NT2/D1 (cell line): ENCODE measurements around the gene CFHR4.

Experiments used
- DNase-seq: peaks from one replicate; pipeline ENCODE4 v3.0.0-alpha.2; 2011; ENCODE audit warnings: low read depth, low spot score
- H3K27me3 ChIP-seq: 2 replicates; pipeline ENCODE4 v1.6.0; 2011; ENCODE audit warnings: mild to moderate bottlenecking; ENCODE audit not compliant: insufficient read length, insufficient read depth
- H3K36me3 ChIP-seq: 2 replicates; pipeline ENCODE4 v1.6.1; 2011; ENCODE audit warnings: mild to moderate bottlenecking, low read length, mixed read lengths; ENCODE audit not compliant: insufficient read depth, insufficient read length
- H3K4me1 ChIP-seq: 2 replicates; pipeline ENCODE4 v1.5.1; 2011; ENCODE audit not compliant: insufficient read depth, insufficient read length
- H3K4me3 ChIP-seq: 2 replicates; pipeline ENCODE4 v1.5.1; 2011; ENCODE audit warnings: low read depth; ENCODE audit not compliant: insufficient read length
- H3K9ac ChIP-seq: 2 replicates; pipeline ENCODE4 v1.6.0; 2011; ENCODE audit warnings: low read depth; ENCODE audit not compliant: insufficient read length
- H3K9me3 ChIP-seq: 2 replicates; pipeline ENCODE4 v1.5.1; 2011; ENCODE audit warnings: mild to moderate bottlenecking, low read length; ENCODE audit not compliant: insufficient read depth
- SUZ12 ChIP-seq: IDR thresholded peaks from 2 replicates; pipeline ENCODE4 v1.6.1; 2011; ENCODE audit not compliant: insufficient read length, insufficient read depth; ENCODE audit errors: extremely low read depth
- YY1 ChIP-seq: IDR thresholded peaks from 2 replicates; pipeline ENCODE4 v1.6.1; 2011; ENCODE audit not compliant: insufficient read length, insufficient read depth
- ZNF274 ChIP-seq: IDR thresholded peaks from 2 replicates; pipeline ENCODE4 v1.6.1; 2011; ENCODE audit warnings: mild to moderate bottlenecking, low read depth, low read length

The CFHR4 gene

GRCh38 chr1:196951711-196952394, 64.0 kb downstream of the CFHR4 start:
- Histone ChIP-seq H3K4me1 (no peaks in the 10 kb centered on the region), H3K27me3 (no peaks in the 10 kb centered on the region), H3K9me3 (no peaks in the 10 kb centered on the region; the same call in 1 of the 2 replicates), H3K36me3 (no peaks in the 10 kb centered on the region), H3K4me3 (no peak overlapping the region), H3K9ac (no peak overlapping the region)
- TF ChIP-seq YY1 (no peak), SUZ12 (no peak), ZNF274 (no peak)
- DNase-seq: no peak

- Histone ChIP-seq H3K27me3 (no peaks in the 10 kb centered on the region), H3K4me1 (no peaks in the 10 kb centered on the region), H3K9me3 (no peaks in the 10 kb centered on the region; the same call in 1 of the 2 replicates), H3K36me3 (no peaks in the 10 kb centered on the region), H3K4me3 (no peak overlapping the region), H3K9ac (no peak overlapping the region)
- no peak for DNase-seq
- TF ChIP-seq SUZ12: no peak
- no peak for TF ChIP-seq ZNF274
- no peak for TF ChIP-seq YY1
Measured at GRCh38 chr1:196954778-196955177, 66.9 kb downstream of the CFHR4 start.

GRCh38 chr1:196955926-196956325, 68.1 kb downstream of the CFHR4 start:
- Histone ChIP-seq H3K9me3 (no peaks in the 10 kb centered on the region; the same call in 1 of the 2 replicates), H3K36me3 (no peaks in the 10 kb centered on the region), H3K4me1 (no peaks in the 10 kb centered on the region), H3K4me3 (no peak overlapping the region), H3K27me3 (no peaks in the 10 kb centered on the region), H3K9ac (no peak overlapping the region)
- no peak for DNase-seq
- TF ChIP-seq SUZ12 (no peak), YY1 (no peak), ZNF274 (no peak)

GRCh38 chr1:196960854-196961253, 73.0 kb downstream of the CFHR4 start:
- Histone ChIP-seq H3K9me3 (no peaks in the 10 kb centered on the region), H3K36me3 (no peaks in the 10 kb centered on the region), H3K27me3 (no peaks in the 10 kb centered on the region), H3K4me1 (no peaks in the 10 kb centered on the region), H3K9ac (no peak overlapping the region), H3K4me3 (no peak overlapping the region)
- no peak for DNase-seq
- TF ChIP-seq SUZ12 (no peak), ZNF274 (no peak), YY1 (no peak)
